ENCODE data around the gene EID2B. TPM values are rescaled to one million over a fixed set of nuclear protein-coding genes. Genes with fewer than 3 reads are reported as not detected.

EID2B gene
- total and polyA plus RNA-seq, 2 of the 13 experiments (the other 11 are each of a cell fraction or from before 2014, with no cell fraction given), result 2.5 to 3.7 TPM

DNA sequence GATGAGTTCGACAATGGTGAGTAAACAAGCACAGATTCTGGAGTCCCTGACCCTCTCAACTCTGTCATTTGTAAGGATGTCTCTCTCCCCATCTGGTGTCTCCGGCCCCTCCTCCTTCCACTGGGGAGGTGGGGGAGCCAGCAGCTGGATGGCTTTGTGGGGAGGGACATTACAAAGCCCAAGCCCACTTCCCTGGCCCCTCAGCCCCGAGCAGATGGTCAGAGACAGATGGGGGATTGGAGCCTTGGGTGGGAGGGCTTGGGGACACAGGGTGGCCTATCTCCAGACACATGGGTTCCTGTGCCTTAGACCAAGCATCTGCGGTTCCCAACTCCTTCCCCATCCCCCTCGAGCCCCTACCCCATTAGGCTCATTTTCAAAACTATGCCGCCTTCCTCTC, 49.5 kb downstream of the EID2B start:
- TF ChIP-seq CREM (IDR thresholded peaks at IDR 0.05), result no peak
- no peak for TF ChIP-seq CREM (CRISPR knock-in tag; IDR thresholded peaks at IDR 0.05)
- no peak for TF ChIP-seq LRRFIP1 (CRISPR knock-in tag; conservative IDR thresholded peaks at IDR 0.05)
- TF ChIP-seq ZFP62 (CRISPR knock-in tag; IDR thresholded peaks at IDR 0.05), result no peak

DNA sequence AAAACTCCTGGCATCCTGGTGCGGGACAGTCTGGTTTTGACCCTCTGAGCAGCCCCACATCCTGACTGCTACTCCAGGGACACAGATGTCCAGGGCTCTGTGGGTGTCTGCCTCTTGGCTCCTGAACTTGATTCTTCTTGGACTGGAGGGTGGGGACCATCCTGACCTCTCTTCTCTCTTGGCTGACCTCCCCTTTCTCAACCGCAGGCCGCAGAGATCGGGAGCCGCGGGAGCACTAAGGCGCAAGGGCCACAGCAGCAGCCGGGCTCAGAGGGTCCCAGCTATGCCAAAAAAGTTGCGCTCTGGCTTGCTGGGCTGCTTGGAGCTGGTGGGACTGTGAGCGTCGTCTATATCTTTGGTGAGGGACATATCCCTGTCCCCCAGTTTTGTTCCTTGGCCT, 51.0 kb downstream of the EID2B start:
- BruUV-seq (replicated peaks), result no TSS peak
- 34% methylated on average over 10 of the region's 11 CpGs for WGBS (ENCODE audit: low lambda C conversion rate)
- no peaks in the 10 kb centered on the region for H4K20me1 ChIP-seq (ENCODE audit: insufficient read depth, low read length)
- no peaks in the 10 kb centered on the region; a peak in 1 of 5 replicates for H3K27me3 ChIP-seq (ENCODE audit: control insufficient read depth in 1 of 2, insufficient read depth in 2 of 2, low read length in 2 of 2)
- peaks cover 25% of the 10 kb centered on the region for H3K4me1 ChIP-seq (ENCODE audit: insufficient read depth, low read length)
- H3K9me3 ChIP-seq (ENCODE audit: low read length), result no peaks in the 10 kb centered on the region
- in situ Hi-C loops (cut with HindIII; ENCODE audit: extremely low pct_ligation_motif_present, low pct_unique_long_range_greater_than_20kb) (no loop called here), intact Hi-C loops (cut with micrococcal nuclease; ENCODE audit: unreplicated experiment) (no loop called here)
- H3K9ac ChIP-seq (ENCODE audit: insufficient read depth, low read depth, low read length), result peak overlapping the region; percentile 99
- ATAC-seq (no peak), DNase-seq (ENCODE audit: low spot score) (no peak), FAIRE-seq (no peak)
- peaks cover 14 to 35% of the 10 kb centered on the region in 2 experiments; a peak in 4 of 5 replicates for H3K36me3 ChIP-seq (replicated peaks in 1 of 2; ENCODE audit: control insufficient read depth in 1 of 2, insufficient read depth in 2 of 2, low read length in 2 of 2)
- H3K4me2 ChIP-seq (ENCODE audit: low read depth, low read length), result peak overlapping the region; percentile 87
- ChIA-PET CTCF (ENCODE audit: low intra/inter-chr PET ratio, low total read pairs) (no interaction called here), POLR2A (no interaction called here)
- peak overlapping the region; percentile 84 to 96 (median 94) for H3K4me3 ChIP-seq (replicated peaks in 1 of 3; ENCODE audit: insufficient read depth in 1 of 3, low read depth in 2 of 3, low read length in 3 of 3)
- H3K27ac ChIP-seq (ENCODE audit: extremely low read length, insufficient read depth, low read length), result peak overlapping the region; percentile 89
- no peak overlapping the region for H2AFZ ChIP-seq (ENCODE audit: low read length)
- H3K79me2 ChIP-seq (ENCODE audit: insufficient read depth, low read length), result peaks cover 18% of the 10 kb centered on the region
- no peak for TF ChIP-seq ELF1 (CRISPR knock-in tag; IDR thresholded peaks at IDR 0.05)
- no peak for TF ChIP-seq ZNF552 (CRISPR knock-in tag; IDR thresholded peaks at IDR 0.05; ENCODE audit: borderline replicate concordance)
- TF ChIP-seq TMF1 (CRISPR knock-in tag; IDR thresholded peaks at IDR 0.05; ENCODE audit: low read depth), result no peak
- no peak for TF ChIP-seq ZNF503 (CRISPR knock-in tag; IDR thresholded peaks at IDR 0.05)
- TF ChIP-seq FLYWCH1 (CRISPR knock-in tag; IDR thresholded peaks at IDR 0.05), result no peak
- no peak for TF ChIP-seq FOXP1 (IDR thresholded peaks at IDR 0.05)
- TF ChIP-seq FOXP1 (CRISPR knock-in tag; IDR thresholded peaks at IDR 0.05), result no peak
- TF ChIP-seq HOXA5 (CRISPR knock-in tag; IDR thresholded peaks at IDR 0.05), result no peak
- no peak for TF ChIP-seq ATAD3A (CRISPR knock-in tag; IDR thresholded peaks at IDR 0.05)
- no peak for TF ChIP-seq ATF6 (CRISPR knock-in tag; conservative IDR thresholded peaks at IDR 0.05)
- TF ChIP-seq SIN3A (IDR thresholded peaks at IDR 0.05; ENCODE audit: borderline replicate concordance, low read depth, low read length), result no peak

More for the DNA sequence above, 49.5 kb downstream of the EID2B start:
- Histone ChIP-seq H3K4me2 (ENCODE audit: low read depth, low read length) (no peak overlapping the region), H3K79me2 (ENCODE audit: insufficient read depth, low read length) (peaks cover 18% of the 10 kb centered on the region), H3K4me1 (ENCODE audit: insufficient read depth, low read length) (peaks cover 25% of the 10 kb centered on the region), H3K9me3 (ENCODE audit: low read length) (no peaks in the 10 kb centered on the region), H3K4me3 (replicated peaks in 1 of 3; ENCODE audit: insufficient read depth in 1 of 3, low read depth in 2 of 3, low read length in 3 of 3) (no peak overlapping the region), H3K27ac (ENCODE audit: extremely low read length, insufficient read depth, low read length) (no peak overlapping the region), H3K27me3 (ENCODE audit: control insufficient read depth in 1 of 2, insufficient read depth in 2 of 2, low read length in 2 of 2) (no peaks in the 10 kb centered on the region; a peak in 1 of 5 replicates), H3K36me3 (replicated peaks in 1 of 2; ENCODE audit: control insufficient read depth in 1 of 2, insufficient read depth in 2 of 2, low read length in 2 of 2) (peaks cover 18 to 41% of the 10 kb centered on the region in 2 experiments), H4K20me1 (ENCODE audit: insufficient read depth, low read length) (no peaks in the 10 kb centered on the region), H3K9ac (ENCODE audit: insufficient read depth, low read depth, low read length) (no peak overlapping the region), H2AFZ (ENCODE audit: low read length) (no peak overlapping the region)
- CTCF ChIA-PET (ENCODE audit: low intra/inter-chr PET ratio, low total read pairs), result no interaction called here
- ATAC-seq, result no peak
- 96% methylated on average over 4 of the region's 6 CpGs for WGBS (ENCODE audit: low lambda C conversion rate)
- FAIRE-seq, result no peak
- BruUV-seq (replicated peaks), result no TSS peak
- POLR2A ChIA-PET, result no interaction called here
- DNase-seq (ENCODE audit: low spot score), result no peak
- intact Hi-C loops (cut with micrococcal nuclease; ENCODE audit: unreplicated experiment) (no loop called here), in situ Hi-C loops (cut with HindIII; ENCODE audit: extremely low pct_ligation_motif_present, low pct_unique_long_range_greater_than_20kb) (no loop called here)

Data from HepG2 (cell line).